WTC11 (cell line): ENCODE data around the gene TSPAN31. TPM values are rescaled to one million over a fixed set of nuclear protein-coding genes. Genes with fewer than 3 reads are reported as not detected.

Experiments
- ATF1 ChIP-seq: sonication (generic); formaldehyde crosslinking; IDR thresholded peaks from 2 replicates; pipeline ENCODE4 v1.8.1; 2023; ENCODE audit warnings: mild to moderate bottlenecking, moderate library complexity, missing genetic modification reagents
- ELF4 ChIP-seq: sonication (generic); formaldehyde crosslinking; IDR thresholded peaks from 2 replicates; pipeline ENCODE4 v1.8.1; 2022; ENCODE audit warnings: low read depth, mild to moderate bottlenecking, moderate library complexity, missing genetic modification reagents
- ETV6 ChIP-seq: sonication (generic); formaldehyde crosslinking; IDR thresholded peaks from 2 replicates; pipeline ENCODE4 v1.8.1; 2022; ENCODE audit warnings: mild to moderate bottlenecking, missing genetic modification reagents
- PRRX2 ChIP-seq: fragments of 250-450 bp; sonication (Bioruptor Pico); IDR thresholded peaks from 2 replicates; pipeline ENCODE4 v1.8.0; 2021; ENCODE audit warnings: mild to moderate bottlenecking
- ZMAT4 ChIP-seq: fragments of 250-450 bp; sonication (Bioruptor Pico); IDR thresholded peaks from 2 replicates; pipeline ENCODE4 v1.9.0; 2021; ENCODE audit warnings: mild to moderate bottlenecking
- ZNF121 ChIP-seq: sonication (generic); formaldehyde crosslinking; IDR thresholded peaks from 2 replicates; pipeline ENCODE4 v1.8.0; 2023; ENCODE audit warnings: missing genetic modification reagents
- ZNF416 ChIP-seq: fragments of 250-450 bp; sonication (Bioruptor Pico); IDR thresholded peaks from 2 replicates; pipeline ENCODE4 v1.9.0; 2021; ENCODE audit warnings: mild to moderate bottlenecking, inconsistent platforms
- microRNA-seq: library from miRNA; unstranded; fragments of <30 nt; microRNA quantifications from one replicate; pipeline ENCODE4 v1.2.0, GENCODE V29; 2022; ENCODE audit warnings: borderline number of aligned reads
- total RNA-seq: library from RNA; stranded (reverse); gene quantifications from 3 replicates; pipeline ENCODE4 v1.2.3, GENCODE V29; 2021
- TF ChIP-seq, protein P1 (sequence below): sonication (generic); formaldehyde crosslinking; IDR thresholded peaks from 2 replicates; pipeline ENCODE4 v1.8.0; 2023; ENCODE audit warnings: mild to moderate bottlenecking, missing genetic modification reagents
- TF ChIP-seq, protein P2 (sequence below): sonication (generic); formaldehyde crosslinking; IDR thresholded peaks from 2 replicates; pipeline ENCODE4 v1.8.1; 2022; ENCODE audit warnings: mild to moderate bottlenecking, missing genetic modification reagents, moderate library complexity, borderline replicate concordance
- TF ChIP-seq, protein P3 (sequence below): sonication (generic); formaldehyde crosslinking; IDR thresholded peaks from 2 replicates; pipeline ENCODE4 v1.8.1; 2023; ENCODE audit warnings: mild to moderate bottlenecking, missing genetic modification reagents, borderline replicate concordance

TSPAN31 gene
- total RNA-seq, 1 experiment from 2014 or later: 9.9 TPM

GRCh38 chr12:57797933-57798332 lies 53.1 kb downstream of the TSPAN31 start (continued):
- no peak for TF ChIP-seq ZMAT4 (CRISPR knock-in tag)
- no peak for TF ChIP-seq PRRX2 (CRISPR knock-in tag)
- TF ChIP-seq, protein P1, sequence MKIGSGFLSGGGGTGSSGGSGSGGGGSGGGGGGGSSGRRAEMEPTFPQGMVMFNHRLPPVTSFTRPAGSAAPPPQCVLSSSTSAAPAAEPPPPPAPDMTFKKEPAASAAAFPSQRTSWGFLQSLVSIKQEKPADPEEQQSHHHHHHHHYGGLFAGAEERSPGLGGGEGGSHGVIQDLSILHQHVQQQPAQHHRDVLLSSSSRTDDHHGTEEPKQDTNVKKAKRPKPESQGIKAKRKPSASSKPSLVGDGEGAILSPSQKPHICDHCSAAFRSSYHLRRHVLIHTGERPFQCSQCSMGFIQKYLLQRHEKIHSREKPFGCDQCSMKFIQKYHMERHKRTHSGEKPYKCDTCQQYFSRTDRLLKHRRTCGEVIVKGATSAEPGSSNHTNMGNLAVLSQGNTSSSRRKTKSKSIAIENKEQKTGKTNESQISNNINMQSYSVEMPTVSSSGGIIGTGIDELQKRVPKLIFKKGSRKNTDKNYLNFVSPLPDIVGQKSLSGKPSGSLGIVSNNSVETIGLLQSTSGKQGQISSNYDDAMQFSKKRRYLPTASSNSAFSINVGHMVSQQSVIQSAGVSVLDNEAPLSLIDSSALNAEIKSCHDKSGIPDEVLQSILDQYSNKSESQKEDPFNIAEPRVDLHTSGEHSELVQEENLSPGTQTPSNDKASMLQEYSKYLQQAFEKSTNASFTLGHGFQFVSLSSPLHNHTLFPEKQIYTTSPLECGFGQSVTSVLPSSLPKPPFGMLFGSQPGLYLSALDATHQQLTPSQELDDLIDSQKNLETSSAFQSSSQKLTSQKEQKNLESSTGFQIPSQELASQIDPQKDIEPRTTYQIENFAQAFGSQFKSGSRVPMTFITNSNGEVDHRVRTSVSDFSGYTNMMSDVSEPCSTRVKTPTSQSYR (CRISPR knock-in tag): no peak
- no peak for TF ChIP-seq ETV6 (CRISPR knock-in tag)
- no peak for TF ChIP-seq ELF4 (CRISPR knock-in tag)
- TF ChIP-seq, protein P2, sequence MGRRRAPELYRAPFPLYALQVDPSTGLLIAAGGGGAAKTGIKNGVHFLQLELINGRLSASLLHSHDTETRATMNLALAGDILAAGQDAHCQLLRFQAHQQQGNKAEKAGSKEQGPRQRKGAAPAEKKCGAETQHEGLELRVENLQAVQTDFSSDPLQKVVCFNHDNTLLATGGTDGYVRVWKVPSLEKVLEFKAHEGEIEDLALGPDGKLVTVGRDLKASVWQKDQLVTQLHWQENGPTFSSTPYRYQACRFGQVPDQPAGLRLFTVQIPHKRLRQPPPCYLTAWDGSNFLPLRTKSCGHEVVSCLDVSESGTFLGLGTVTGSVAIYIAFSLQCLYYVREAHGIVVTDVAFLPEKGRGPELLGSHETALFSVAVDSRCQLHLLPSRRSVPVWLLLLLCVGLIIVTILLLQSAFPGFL (CRISPR knock-in tag): no peak
- TF ChIP-seq ZNF416 (CRISPR knock-in tag): no peak
- no peak for TF ChIP-seq ZNF121
- no peak for TF ChIP-seq ATF1 (CRISPR knock-in tag)
- TF ChIP-seq, protein P3, sequence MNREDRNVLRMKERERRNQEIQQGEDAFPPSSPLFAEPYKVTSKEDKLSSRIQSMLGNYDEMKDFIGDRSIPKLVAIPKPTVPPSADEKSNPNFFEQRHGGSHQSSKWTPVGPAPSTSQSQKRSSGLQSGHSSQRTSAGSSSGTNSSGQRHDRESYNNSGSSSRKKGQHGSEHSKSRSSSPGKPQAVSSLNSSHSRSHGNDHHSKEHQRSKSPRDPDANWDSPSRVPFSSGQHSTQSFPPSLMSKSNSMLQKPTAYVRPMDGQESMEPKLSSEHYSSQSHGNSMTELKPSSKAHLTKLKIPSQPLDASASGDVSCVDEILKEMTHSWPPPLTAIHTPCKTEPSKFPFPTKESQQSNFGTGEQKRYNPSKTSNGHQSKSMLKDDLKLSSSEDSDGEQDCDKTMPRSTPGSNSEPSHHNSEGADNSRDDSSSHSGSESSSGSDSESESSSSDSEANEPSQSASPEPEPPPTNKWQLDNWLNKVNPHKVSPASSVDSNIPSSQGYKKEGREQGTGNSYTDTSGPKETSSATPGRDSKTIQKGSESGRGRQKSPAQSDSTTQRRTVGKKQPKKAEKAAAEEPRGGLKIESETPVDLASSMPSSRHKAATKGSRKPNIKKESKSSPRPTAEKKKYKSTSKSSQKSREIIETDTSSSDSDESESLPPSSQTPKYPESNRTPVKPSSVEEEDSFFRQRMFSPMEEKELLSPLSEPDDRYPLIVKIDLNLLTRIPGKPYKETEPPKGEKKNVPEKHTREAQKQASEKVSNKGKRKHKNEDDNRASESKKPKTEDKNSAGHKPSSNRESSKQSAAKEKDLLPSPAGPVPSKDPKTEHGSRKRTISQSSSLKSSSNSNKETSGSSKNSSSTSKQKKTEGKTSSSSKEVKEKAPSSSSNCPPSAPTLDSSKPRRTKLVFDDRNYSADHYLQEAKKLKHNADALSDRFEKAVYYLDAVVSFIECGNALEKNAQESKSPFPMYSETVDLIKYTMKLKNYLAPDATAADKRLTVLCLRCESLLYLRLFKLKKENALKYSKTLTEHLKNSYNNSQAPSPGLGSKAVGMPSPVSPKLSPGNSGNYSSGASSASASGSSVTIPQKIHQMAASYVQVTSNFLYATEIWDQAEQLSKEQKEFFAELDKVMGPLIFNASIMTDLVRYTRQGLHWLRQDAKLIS (CRISPR knock-in tag): no peak

Small RNAs within 50 kb of the gene (microRNA-seq; reads per million reads assigned to microRNA genes)
- gene MIR6759: not detected

Other genes with a start within 250 kb of the TSPAN31 start
- gene DDIT3, start 224.5 kb upstream of the TSPAN31 start, total RNA-seq: 3.4 to 5.3 TPM (median 3.9 TPM) in 3 replicates
- gene MBD6, start 222.2 kb upstream of the TSPAN31 start, total RNA-seq: 46.3 to 59.4 TPM (median 56.2 TPM) in 3 replicates
- gene DCTN2, start 197.8 kb upstream of the TSPAN31 start, total RNA-seq: 93.5 to 94.4 TPM (median 94.4 TPM) in 3 replicates
- gene KIF5A, start 195.0 kb upstream of the TSPAN31 start, total RNA-seq: 15.9 to 17.9 TPM (median 16.1 TPM) in 3 replicates
- gene PIP4K2C, start 153.8 kb upstream of the TSPAN31 start, total RNA-seq: 25.4 to 26.9 TPM (median 25.8 TPM) in 3 replicates
- gene DTX3, start 140.2 kb upstream of the TSPAN31 start, total RNA-seq: 52.4 to 57.0 TPM (median 55.7 TPM) in 3 replicates
- 11.9 to 19.0 TPM (median 17.2 TPM) in 3 replicates for gene ARHGEF25, start 133.6 kb upstream of the TSPAN31 start, total RNA-seq
- gene B4GALNT1, start 111.8 kb upstream of the TSPAN31 start, total RNA-seq: 0.46 to 1.2 TPM (median 1.2 TPM) in 3 replicates
- gene OS9, start 50.9 kb upstream of the TSPAN31 start, total RNA-seq: 77.5 to 93.9 TPM (median 93.1 TPM) in 3 replicates
- gene AGAP2, start 6.3 kb upstream of the TSPAN31 start, total RNA-seq: 2.0 to 2.7 TPM (median 2.3 TPM) in 3 replicates
- gene CDK4, start 7.3 kb downstream of the TSPAN31 start, total RNA-seq: 125 to 152 TPM (median 145 TPM) in 3 replicates
- gene MARCHF9, start 10.1 kb downstream of the TSPAN31 start, total RNA-seq: 6.2 to 9.6 TPM (median 9.2 TPM) in 3 replicates
- 2.1 to 3.2 TPM (median 2.8 TPM) in 3 replicates for gene CYP27B1, start 22.0 kb downstream of the TSPAN31 start, total RNA-seq
- 25.5 to 31.7 TPM (median 28.6 TPM) in 3 replicates for gene METTL1, start 27.1 kb downstream of the TSPAN31 start, total RNA-seq
- gene EEF1AKMT3, start 27.6 kb downstream of the TSPAN31 start, total RNA-seq: 3.2 to 3.8 TPM (median 3.3 TPM) in 3 replicates
- gene TSFM, start 37.7 kb downstream of the TSPAN31 start, total RNA-seq: 48.6 to 49.5 TPM (median 48.7 TPM) in 3 replicates
- gene AVIL, start 73.7 kb downstream of the TSPAN31 start, total RNA-seq: 0.42 to 0.78 TPM (median 0.57 TPM) in 3 replicates
- 97.0 to 122 TPM (median 101 TPM) in 3 replicates for gene CTDSP2, start 101.7 kb downstream of the TSPAN31 start, total RNA-seq
- 5.6 to 7.0 TPM (median 6.1 TPM) in 3 replicates for gene ATP23, start 196.5 kb downstream of the TSPAN31 start, total RNA-seq